HEK293T (cell line): ENCODE measurements around the gene EMD.

Experiments used
- ELF4 ChIP-seq: fragments of 450-650 bp; IDR thresholded peaks from 2 replicates; pipeline ENCODE4 v1.6.1; 2017; ENCODE audit warnings: antibody characterized with exemption
- FOXA1 ChIP-seq: fragments of 450-650 bp; IDR thresholded peaks from 2 replicates; pipeline ENCODE4 v1.6.1; 2016; ENCODE audit warnings: mild to moderate bottlenecking
- FOXK2 ChIP-seq: fragments of 450-650 bp; IDR thresholded peaks from 2 replicates; pipeline ENCODE4 v1.6.1; 2016; ENCODE audit warnings: mild to moderate bottlenecking
- FOXM1 ChIP-seq: fragments of 450-650 bp; IDR thresholded peaks from 2 replicates; pipeline ENCODE4 v1.6.1; 2017; ENCODE audit warnings: mild to moderate bottlenecking, borderline replicate concordance
- HDGF ChIP-seq: fragments of 450-650 bp; IDR thresholded peaks from 2 replicates; pipeline ENCODE4 v1.6.1; 2017; ENCODE audit warnings: antibody characterized with exemption, borderline replicate concordance
- L3MBTL2 ChIP-seq: fragments of 450-650 bp; conservative IDR thresholded peaks from 2 replicates; pipeline ENCODE4 v1.6.1; 2016; ENCODE audit warnings: mild to moderate bottlenecking
- NFRKB ChIP-seq: fragments of 450-650 bp; IDR thresholded peaks from 2 replicates; pipeline ENCODE4 v1.6.1; 2016; ENCODE audit warnings: mild to moderate bottlenecking, moderate library complexity
- SP1 ChIP-seq: fragments of 450-650 bp; IDR thresholded peaks from 2 replicates; pipeline ENCODE4 v1.6.1; 2017
- TARDBP ChIP-seq: fragments of 450-650 bp; IDR thresholded peaks from 2 replicates; pipeline ENCODE4 v1.6.1; 2016
- ZNF384 ChIP-seq: fragments of 450-650 bp; IDR thresholded peaks from 2 replicates; pipeline ENCODE4 v1.6.1; 2016
- TF ChIP-seq, protein P1 (sequence below): fragments of 450-650 bp; IDR thresholded peaks from 2 replicates; pipeline ENCODE4 v1.6.1; 2016

DNA sequence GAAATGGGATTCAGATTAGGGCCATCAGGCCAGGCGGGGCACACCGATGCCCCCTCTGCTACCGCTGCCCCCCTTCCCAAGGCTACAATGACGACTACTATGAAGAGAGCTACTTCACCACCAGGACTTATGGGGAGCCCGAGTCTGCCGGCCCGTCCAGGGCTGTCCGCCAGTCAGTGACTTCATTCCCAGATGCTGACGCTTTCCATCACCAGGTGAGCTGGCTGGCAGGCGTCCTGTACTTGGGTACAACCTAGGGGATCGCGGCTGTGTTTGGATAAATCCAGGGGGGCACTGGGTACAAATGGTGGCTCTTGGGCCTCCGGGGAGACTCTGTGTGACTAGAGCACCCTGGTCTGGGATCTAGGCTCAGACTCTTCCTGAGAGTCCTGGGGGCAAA, 1.1 kb downstream of the EMD start:
- TF ChIP-seq FOXA1 = no peak
- no peak for TF ChIP-seq ZNF384
- TF ChIP-seq L3MBTL2 = no peak
- TF ChIP-seq FOXK2 = no peak
- TF ChIP-seq HDGF = no peak
- TF ChIP-seq TARDBP = no peak
- no peak for TF ChIP-seq ELF4
- TF ChIP-seq SP1 = no peak
- no peak for TF ChIP-seq NFRKB
- no peak for TF ChIP-seq FOXM1
- TF ChIP-seq, protein P1, sequence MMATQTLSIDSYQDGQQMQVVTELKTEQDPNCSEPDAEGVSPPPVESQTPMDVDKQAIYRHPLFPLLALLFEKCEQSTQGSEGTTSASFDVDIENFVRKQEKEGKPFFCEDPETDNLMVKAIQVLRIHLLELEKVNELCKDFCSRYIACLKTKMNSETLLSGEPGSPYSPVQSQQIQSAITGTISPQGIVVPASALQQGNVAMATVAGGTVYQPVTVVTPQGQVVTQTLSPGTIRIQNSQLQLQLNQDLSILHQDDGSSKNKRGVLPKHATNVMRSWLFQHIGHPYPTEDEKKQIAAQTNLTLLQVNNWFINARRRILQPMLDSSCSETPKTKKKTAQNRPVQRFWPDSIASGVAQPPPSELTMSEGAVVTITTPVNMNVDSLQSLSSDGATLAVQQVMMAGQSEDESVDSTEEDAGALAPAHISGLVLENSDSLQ = no peak
